HEK293 (cell line): ENCODE results near the gene RPS10.
A peak's percentile ranks its signal among the peaks of the same experiment; 100 is the strongest.

Experiments used
- BCL11A ChIP-seq: fragments of 450-650 bp; formaldehyde crosslinking; IDR thresholded peaks from 2 replicates; pipeline ENCODE4 v1.5.1; 2016; ENCODE audit warnings: low read depth, missing biosample characterization, missing genetic modification characterization
- GLIS1 ChIP-seq: fragments of 450-650 bp; formaldehyde crosslinking; IDR thresholded peaks from 2 replicates; pipeline ENCODE4 v1.5.1; 2016; ENCODE audit warnings: missing biosample characterization, missing genetic modification characterization
- HOXD13 ChIP-seq: sonication (generic); formaldehyde crosslinking; IDR thresholded peaks from 2 replicates; pipeline ENCODE4 v1.8.0; 2022; ENCODE audit warnings: missing genetic modification reagents, borderline replicate concordance
- KLF7 ChIP-seq: fragments of 450-650 bp; formaldehyde crosslinking; IDR thresholded peaks from 2 replicates; pipeline ENCODE4 v1.5.1; 2016; ENCODE audit warnings: missing biosample characterization, missing genetic modification characterization, borderline replicate concordance
- SP2 ChIP-seq: fragments of 450-650 bp; formaldehyde crosslinking; IDR thresholded peaks from 2 replicates; pipeline ENCODE4 v1.5.1; 2016; ENCODE audit warnings: missing biosample characterization, missing genetic modification characterization
- TRIM28 ChIP-seq: IDR thresholded peaks from 2 replicates; pipeline ENCODE4 v1.6.1; 2011; ENCODE audit warnings: low read length, control low read depth, borderline replicate concordance
- YY2 ChIP-seq: fragments of 450-650 bp; formaldehyde crosslinking; IDR thresholded peaks from 2 replicates; pipeline ENCODE4 v1.5.1; 2016; ENCODE audit warnings: missing biosample characterization, missing genetic modification characterization
- ZBTB20 ChIP-seq: fragments of 450-650 bp; formaldehyde crosslinking; IDR thresholded peaks from 2 replicates; pipeline ENCODE4 v1.5.1; 2016; ENCODE audit warnings: missing biosample characterization, missing genetic modification characterization
- ZBTB48 ChIP-seq: fragments of 450-650 bp; formaldehyde crosslinking; IDR thresholded peaks from 2 replicates; pipeline ENCODE4 v1.5.1; 2016; ENCODE audit warnings: missing biosample characterization, missing genetic modification characterization
- ZNF133 ChIP-seq: fragments of 450-650 bp; formaldehyde crosslinking; IDR thresholded peaks from 2 replicates; pipeline ENCODE4 v1.5.1; 2016; ENCODE audit warnings: missing biosample characterization, missing genetic modification characterization
- ZNF140 ChIP-seq: fragments of 450-650 bp; formaldehyde crosslinking; IDR thresholded peaks from 2 replicates; pipeline ENCODE4 v1.5.1; 2016; ENCODE audit warnings: missing biosample characterization, missing genetic modification characterization
- ZNF175 ChIP-seq: fragments of 450-650 bp; formaldehyde crosslinking; IDR thresholded peaks from 2 replicates; pipeline ENCODE4 v1.5.1; 2016; ENCODE audit warnings: missing biosample characterization, missing genetic modification characterization
- ZNF23 ChIP-seq: fragments of 450-650 bp; formaldehyde crosslinking; IDR thresholded peaks from 2 replicates; pipeline ENCODE4 v1.5.1; 2016; ENCODE audit warnings: missing biosample characterization, missing genetic modification characterization, borderline replicate concordance
- ZNF311 ChIP-seq: fragments of 450-650 bp; formaldehyde crosslinking; IDR thresholded peaks from 2 replicates; pipeline ENCODE4 v1.5.1; 2017; ENCODE audit warnings: missing biosample characterization, missing genetic modification characterization, borderline replicate concordance
- ZNF354C ChIP-seq: fragments of 450-650 bp; formaldehyde crosslinking; IDR thresholded peaks from 2 replicates; pipeline ENCODE4 v1.5.1; 2016; ENCODE audit warnings: missing biosample characterization, missing genetic modification characterization, low read depth, borderline replicate concordance
- ZNF514 ChIP-seq: fragments of 450-650 bp; formaldehyde crosslinking; IDR thresholded peaks from 2 replicates; pipeline ENCODE4 v1.5.1; 2016; ENCODE audit warnings: missing biosample characterization, missing genetic modification characterization
- ZNF521 ChIP-seq: fragments of 450-650 bp; formaldehyde crosslinking; IDR thresholded peaks from 2 replicates; pipeline ENCODE4 v1.5.1; 2017; ENCODE audit warnings: missing biosample characterization, mild to moderate bottlenecking, missing genetic modification characterization
- ZNF544 ChIP-seq: fragments of 450-650 bp; formaldehyde crosslinking; IDR thresholded peaks from 2 replicates; pipeline ENCODE4 v1.5.0; 2017; ENCODE audit warnings: missing biosample characterization, missing genetic modification characterization
- ZNF560 ChIP-seq: fragments of 450-650 bp; formaldehyde crosslinking; IDR thresholded peaks from 2 replicates; pipeline ENCODE4 v1.5.1; 2017; ENCODE audit warnings: missing biosample characterization, missing genetic modification characterization, borderline replicate concordance
- ZNF624 ChIP-seq: fragments of 450-650 bp; formaldehyde crosslinking; IDR thresholded peaks from 2 replicates; pipeline ENCODE4 v1.5.1; 2017; ENCODE audit warnings: missing biosample characterization, missing genetic modification characterization
- ZNF660 ChIP-seq: fragments of 450-650 bp; IDR thresholded peaks from 2 replicates; pipeline ENCODE4 v1.5.1; 2018; ENCODE audit warnings: missing biosample characterization, mild to moderate bottlenecking, missing genetic modification characterization
- ZNF670 ChIP-seq: fragments of 450-650 bp; formaldehyde crosslinking; IDR thresholded peaks from 2 replicates; pipeline ENCODE4 v1.5.1; 2016; ENCODE audit warnings: missing biosample characterization, missing genetic modification characterization, low read depth
- ZNF747 ChIP-seq: fragments of 450-650 bp; formaldehyde crosslinking; IDR thresholded peaks from 2 replicates; pipeline ENCODE4 v1.5.1; 2016; ENCODE audit warnings: missing biosample characterization, missing genetic modification characterization
- ZNF791 ChIP-seq: fragments of 450-650 bp; formaldehyde crosslinking; IDR thresholded peaks from 2 replicates; pipeline ENCODE4 v1.5.1; 2016; ENCODE audit warnings: missing biosample characterization, missing genetic modification characterization
- TF ChIP-seq, protein P1 (sequence below): fragments of 450-650 bp; formaldehyde crosslinking; IDR thresholded peaks from 2 replicates; pipeline ENCODE4 v1.5.1; 2016; ENCODE audit warnings: missing biosample characterization, missing genetic modification characterization
- TF ChIP-seq, protein P2 (sequence below): fragments of 450-650 bp; formaldehyde crosslinking; IDR thresholded peaks from 2 replicates; pipeline ENCODE4 v1.5.1; 2017; ENCODE audit warnings: missing biosample characterization, missing genetic modification characterization
- TF ChIP-seq, protein P3 (sequence below): fragments of 450-650 bp; formaldehyde crosslinking; conservative IDR thresholded peaks from 2 replicates; pipeline ENCODE4 v1.5.1; 2016; ENCODE audit warnings: low read depth, missing biosample characterization, missing genetic modification characterization
- TF ChIP-seq, protein P4 (sequence below): fragments of 450-650 bp; formaldehyde crosslinking; IDR thresholded peaks from 2 replicates; pipeline ENCODE4 v1.5.1; 2016; ENCODE audit warnings: missing biosample characterization, missing genetic modification characterization
- TF ChIP-seq, protein P5 (sequence below): fragments of 450-650 bp; formaldehyde crosslinking; IDR thresholded peaks from 2 replicates; pipeline ENCODE4 v1.5.1; 2016; ENCODE audit warnings: missing biosample characterization, missing genetic modification characterization

Gene RPS10

DNA sequence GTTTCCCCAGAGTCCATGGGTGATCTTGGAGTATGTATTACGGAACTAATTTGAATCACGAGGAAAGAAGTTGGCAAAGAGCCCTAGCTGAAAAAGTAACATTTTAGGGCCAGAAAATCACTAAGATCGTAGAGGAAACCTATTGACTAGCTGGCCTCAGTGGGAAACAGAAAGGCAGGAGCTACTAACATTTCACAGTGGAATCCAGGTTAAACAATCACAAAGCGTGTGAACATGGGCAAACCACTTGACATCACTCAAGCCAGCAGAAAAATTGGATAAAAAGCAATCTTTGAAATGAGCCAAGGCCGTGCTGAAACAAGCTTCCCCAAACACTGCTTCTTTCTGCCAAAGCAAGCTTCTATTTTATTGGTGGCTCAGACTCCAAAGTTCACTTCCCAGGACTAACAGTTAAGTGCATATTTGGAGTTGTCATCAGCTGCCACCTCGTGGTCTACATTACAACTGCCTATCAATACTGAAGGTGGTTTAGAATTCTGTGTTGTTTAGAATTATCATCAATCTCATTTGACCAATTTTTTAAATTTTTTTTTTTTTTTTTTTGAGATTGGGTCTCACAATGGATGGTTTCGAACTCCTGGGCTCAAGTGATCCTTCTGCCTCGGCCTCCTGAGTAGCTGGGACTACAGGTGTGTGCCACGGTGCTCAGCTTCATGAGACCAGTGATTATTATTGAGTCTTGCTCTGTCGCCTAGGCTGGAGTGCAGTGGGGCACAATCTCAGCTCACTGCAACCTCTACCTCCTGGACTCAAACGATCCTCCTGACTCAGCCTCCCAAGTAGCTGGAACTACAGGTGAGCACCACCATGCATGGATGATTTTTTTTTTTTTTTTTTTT, 10.6 kb downstream of the RPS10 start (continued):
- TF ChIP-seq, protein P1, sequence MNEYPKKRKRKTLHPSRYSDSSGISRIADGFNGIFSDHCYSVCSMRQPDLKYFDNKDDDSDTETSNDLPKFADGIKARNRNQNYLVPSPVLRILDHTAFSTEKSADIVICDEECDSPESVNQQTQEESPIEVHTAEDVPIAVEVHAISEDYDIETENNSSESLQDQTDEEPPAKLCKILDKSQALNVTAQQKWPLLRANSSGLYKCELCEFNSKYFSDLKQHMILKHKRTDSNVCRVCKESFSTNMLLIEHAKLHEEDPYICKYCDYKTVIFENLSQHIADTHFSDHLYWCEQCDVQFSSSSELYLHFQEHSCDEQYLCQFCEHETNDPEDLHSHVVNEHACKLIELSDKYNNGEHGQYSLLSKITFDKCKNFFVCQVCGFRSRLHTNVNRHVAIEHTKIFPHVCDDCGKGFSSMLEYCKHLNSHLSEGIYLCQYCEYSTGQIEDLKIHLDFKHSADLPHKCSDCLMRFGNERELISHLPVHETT (tag by site-specific recombination) = peak; percentile 57; the same call in 1 of the 2 replicates
- TF ChIP-seq ZNF514 (no peak), ZNF521 (tag by site-specific recombination) (no peak), ZNF791 (tag by site-specific recombination) (no peak), ZBTB48 (tag by site-specific recombination) (no peak), ZNF670 (no peak), HOXD13 (0 out of 2 replicates have a peak, but pooled peaks have one; percentile 13), ZNF660 (tag by site-specific recombination) (peak; percentile 43; the same call in 1 of the 2 replicates), ZBTB20 (no peak), ZNF175 (tag by site-specific recombination) (no peak), ZNF140 (tag by site-specific recombination) (no peak), ZNF624 (tag by site-specific recombination) (no peak), ZNF747 (tag by site-specific recombination) (no peak), SP2 (tag by site-specific recombination) (no peak), ZNF133 (tag by site-specific recombination) (no peak), ZNF560 (tag by site-specific recombination) (no peak), ZNF311 (tag by site-specific recombination) (no peak), ZNF354C (no peak), GLIS1 (tag by site-specific recombination) (peak; percentile 53), YY2 (tag by site-specific recombination) (no peak), TRIM28 (0 out of 2 replicates have a peak, but pooled peaks have one; percentile 9), ZNF23 (no peak), ZNF544 (tag by site-specific recombination) (no peak), KLF7 (tag by site-specific recombination) (no peak), BCL11A (0 out of 2 replicates have a peak, but pooled peaks have one; percentile 61)
- TF ChIP-seq, protein P2, sequence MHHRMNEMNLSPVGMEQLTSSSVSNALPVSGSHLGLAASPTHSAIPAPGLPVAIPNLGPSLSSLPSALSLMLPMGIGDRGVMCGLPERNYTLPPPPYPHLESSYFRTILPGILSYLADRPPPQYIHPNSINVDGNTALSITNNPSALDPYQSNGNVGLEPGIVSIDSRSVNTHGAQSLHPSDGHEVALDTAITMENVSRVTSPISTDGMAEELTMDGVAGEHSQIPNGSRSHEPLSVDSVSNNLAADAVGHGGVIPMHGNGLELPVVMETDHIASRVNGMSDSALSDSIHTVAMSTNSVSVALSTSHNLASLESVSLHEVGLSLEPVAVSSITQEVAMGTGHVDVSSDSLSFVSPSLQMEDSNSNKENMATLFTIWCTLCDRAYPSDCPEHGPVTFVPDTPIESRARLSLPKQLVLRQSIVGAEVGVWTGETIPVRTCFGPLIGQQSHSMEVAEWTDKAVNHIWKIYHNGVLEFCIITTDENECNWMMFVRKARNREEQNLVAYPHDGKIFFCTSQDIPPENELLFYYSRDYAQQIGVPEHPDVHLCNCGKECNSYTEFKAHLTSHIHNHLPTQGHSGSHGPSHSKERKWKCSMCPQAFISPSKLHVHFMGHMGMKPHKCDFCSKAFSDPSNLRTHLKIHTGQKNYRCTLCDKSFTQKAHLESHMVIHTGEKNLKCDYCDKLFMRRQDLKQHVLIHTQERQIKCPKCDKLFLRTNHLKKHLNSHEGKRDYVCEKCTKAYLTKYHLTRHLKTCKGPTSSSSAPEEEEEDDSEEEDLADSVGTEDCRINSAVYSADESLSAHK (tag by site-specific recombination) = peak; percentile 53; the same call in 1 of the 2 replicates
- TF ChIP-seq, protein P3, sequence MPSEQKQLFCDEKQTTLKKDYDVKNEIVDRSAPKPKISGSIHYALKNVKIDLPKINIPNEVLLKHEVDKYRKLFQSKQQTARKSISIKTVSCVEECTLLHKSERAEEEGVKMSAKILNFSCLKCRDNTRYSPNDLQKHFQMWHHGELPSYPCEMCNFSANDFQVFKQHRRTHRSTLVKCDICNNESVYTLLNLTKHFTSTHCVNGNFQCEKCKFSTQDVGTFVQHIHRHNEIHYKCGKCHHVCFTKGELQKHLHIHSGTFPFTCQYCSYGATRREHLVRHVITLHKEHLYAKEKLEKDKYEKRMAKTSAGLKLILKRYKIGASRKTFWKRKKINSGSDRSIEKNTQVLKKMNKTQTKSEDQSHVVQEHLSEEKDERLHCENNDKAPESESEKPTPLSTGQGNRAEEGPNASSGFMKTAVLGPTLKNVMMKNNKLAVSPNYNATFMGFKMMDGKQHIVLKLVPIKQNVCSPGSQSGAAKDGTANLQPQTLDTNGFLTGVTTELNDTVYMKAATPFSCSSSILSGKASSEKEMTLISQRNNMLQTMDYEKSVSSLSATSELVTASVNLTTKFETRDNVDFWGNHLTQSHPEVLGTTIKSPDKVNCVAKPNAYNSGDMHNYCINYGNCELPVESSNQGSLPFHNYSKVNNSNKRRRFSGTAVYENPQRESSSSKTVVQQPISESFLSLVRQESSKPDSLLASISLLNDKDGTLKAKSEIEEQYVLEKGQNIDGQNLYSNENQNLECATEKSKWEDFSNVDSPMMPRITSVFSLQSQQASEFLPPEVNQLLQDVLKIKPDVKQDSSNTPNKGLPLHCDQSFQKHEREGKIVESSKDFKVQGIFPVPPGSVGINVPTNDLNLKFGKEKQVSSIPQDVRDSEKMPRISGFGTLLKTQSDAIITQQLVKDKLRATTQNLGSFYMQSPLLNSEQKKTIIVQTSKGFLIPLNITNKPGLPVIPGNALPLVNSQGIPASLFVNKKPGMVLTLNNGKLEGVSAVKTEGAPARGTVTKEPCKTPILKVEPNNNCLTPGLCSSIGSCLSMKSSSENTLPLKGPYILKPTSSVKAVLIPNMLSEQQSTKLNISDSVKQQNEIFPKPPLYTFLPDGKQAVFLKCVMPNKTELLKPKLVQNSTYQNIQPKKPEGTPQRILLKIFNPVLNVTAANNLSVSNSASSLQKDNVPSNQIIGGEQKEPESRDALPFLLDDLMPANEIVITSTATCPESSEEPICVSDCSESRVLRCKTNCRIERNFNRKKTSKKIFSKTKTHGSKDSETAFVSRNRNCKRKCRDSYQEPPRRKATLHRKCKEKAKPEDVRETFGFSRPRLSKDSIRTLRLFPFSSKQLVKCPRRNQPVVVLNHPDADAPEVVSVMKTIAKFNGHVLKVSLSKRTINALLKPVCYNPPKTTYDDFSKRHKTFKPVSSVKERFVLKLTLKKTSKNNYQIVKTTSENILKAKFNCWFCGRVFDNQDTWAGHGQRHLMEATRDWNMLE (tag by site-specific recombination) = no peak
- TF ChIP-seq, protein P4, sequence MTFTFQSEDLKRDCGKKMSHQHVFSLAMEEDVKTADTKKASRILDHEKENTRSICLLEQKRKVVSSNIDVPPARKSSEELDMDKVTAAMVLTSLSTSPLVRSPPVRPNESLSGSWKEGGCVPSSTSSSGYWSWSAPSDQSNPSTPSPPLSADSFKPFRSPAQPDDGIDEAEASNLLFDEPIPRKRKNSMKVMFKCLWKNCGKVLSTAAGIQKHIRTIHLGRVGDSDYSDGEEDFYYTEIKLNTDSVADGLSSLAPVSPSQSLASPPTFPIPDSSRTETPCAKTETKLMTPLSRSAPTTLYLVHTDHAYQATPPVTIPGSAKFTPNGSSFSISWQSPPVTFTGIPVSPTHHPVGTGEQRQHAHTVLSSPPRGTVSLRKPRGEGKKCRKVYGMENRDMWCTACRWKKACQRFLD = no peak
- TF ChIP-seq, protein P5, sequence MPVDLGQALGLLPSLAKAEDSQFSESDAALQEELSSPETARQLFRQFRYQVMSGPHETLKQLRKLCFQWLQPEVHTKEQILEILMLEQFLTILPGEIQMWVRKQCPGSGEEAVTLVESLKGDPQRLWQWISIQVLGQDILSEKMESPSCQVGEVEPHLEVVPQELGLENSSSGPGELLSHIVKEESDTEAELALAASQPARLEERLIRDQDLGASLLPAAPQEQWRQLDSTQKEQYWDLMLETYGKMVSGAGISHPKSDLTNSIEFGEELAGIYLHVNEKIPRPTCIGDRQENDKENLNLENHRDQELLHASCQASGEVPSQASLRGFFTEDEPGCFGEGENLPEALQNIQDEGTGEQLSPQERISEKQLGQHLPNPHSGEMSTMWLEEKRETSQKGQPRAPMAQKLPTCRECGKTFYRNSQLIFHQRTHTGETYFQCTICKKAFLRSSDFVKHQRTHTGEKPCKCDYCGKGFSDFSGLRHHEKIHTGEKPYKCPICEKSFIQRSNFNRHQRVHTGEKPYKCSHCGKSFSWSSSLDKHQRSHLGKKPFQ (tag by site-specific recombination) = no peak
